A549 (cell line): ENCODE data around the gene CEL. TPM values are rescaled to one million over a fixed set of nuclear protein-coding genes. Genes with fewer than 3 reads are reported as not detected.

ENCODE experiments used
- ATAC-seq, 2 experiments: fragments of 200-7000 bp in 1 of 2; fragments of >200 bp in 1 of 2; cut with Nextera tagmentation in 1 of 2; cut with Tn5 transposase in 1 of 2; 3 replicates each; pipeline versions ENCODE4 v1.8.0 to v1.9.1; 2018 to 2020; ENCODE audit warnings: mild to moderate bottlenecking in 1 of 2, moderate library complexity in 1 of 2
- CTCF ChIA-PET: fragments of 300-600 bp; sonication (Branson Sonifier 250); formaldehyde crosslinking; extraction: SDS; loops from one replicate; lab custom pipeline; 2021; ENCODE audit warnings: antibody characterized with exemption, inconsistent platforms; lab: Yijun Ruan, JAX
- POLR2A ChIA-PET: fragments of 350-600 bp; formaldehyde crosslinking; extraction: SDS; loops from one replicate; lab custom pipeline; 2021; ENCODE audit warnings: antibody characterized with exemption, inconsistent platforms; lab: Yijun Ruan, JAX
- DNase-seq, 2 experiments: peaks; one replicate each; pipeline versions ENCODE4 v3.0.0 to v3.0.0-alpha.2; 2011 to 2016; ENCODE audit warnings: low read depth in 1 of 2, low spot score in 1 of 2
- FAIRE-seq: peaks from 2 replicates; lab custom pipeline; 2011; peaks lifted over from hg19 to GRCh38; lab: Jason Lieb, UNC
- H3K27ac ChIP-seq, 2 experiments: fragments of >200 bp; sonication (Bioruptor Twin); formaldehyde crosslinking; 3 replicates each; pipeline ENCODE4 v1.5.1; 2016 to 2017
- H3K4me1 ChIP-seq: fragments of >200 bp; sonication (Bioruptor Twin); formaldehyde crosslinking; 3 replicates; pipeline ENCODE4 v1.6.1; 2016
- H3K4me2 ChIP-seq: fragments of >200 bp; sonication (Bioruptor Twin); formaldehyde crosslinking; 3 replicates; pipeline ENCODE4 v1.6.1; 2016
- H3K4me3 ChIP-seq: fragments of >200 bp; sonication (Bioruptor Twin); formaldehyde crosslinking; 3 replicates; pipeline ENCODE4 v1.5.1; 2016
- H3K9me3 ChIP-seq: fragments of >200 bp; sonication (Bioruptor Twin); formaldehyde crosslinking; 3 replicates; pipeline ENCODE4 v1.6.1; 2016
- CBX2 ChIP-seq: fragments of 200-600 bp; sonication (generic); IDR thresholded peaks from 2 replicates; pipeline ENCODE4 v1.6.1; 2016; ENCODE audit warnings: low read depth, mild to moderate bottlenecking, borderline replicate concordance
- CBX8 ChIP-seq: fragments of 200-600 bp; sonication (generic); IDR thresholded peaks from 2 replicates; pipeline ENCODE4 v1.6.1; 2016
- ELK1 ChIP-seq: fragments of 150-350 bp; IDR thresholded peaks from 2 replicates; pipeline ENCODE4 v1.6.1; 2014; ENCODE audit warnings: low read depth, mild to moderate bottlenecking, low read length
- FOSL2 ChIP-seq, 2 experiments: fragments of 450-650 bp in 1 of 2; fragments of >200 bp in 1 of 2; sonication (Bioruptor Twin) in 1 of 2; formaldehyde crosslinking; IDR thresholded peaks; 2 replicates each; pipeline versions ENCODE4 v1.5.0 to v1.6.1; 2016 to 2020; ENCODE audit warnings: mild to moderate bottlenecking in 1 of 2, moderate library complexity in 1 of 2
- FOXS1 ChIP-seq: fragments of 250-450 bp; sonication (Bioruptor Pico); IDR thresholded peaks from 2 replicates; pipeline ENCODE4 v1.5.0; 2020; ENCODE audit warnings: mild to moderate bottlenecking, moderate library complexity
- GATA3 ChIP-seq: IDR thresholded peaks from 2 replicates; pipeline ENCODE4 v1.6.1; 2012; ENCODE audit warnings: borderline replicate concordance
- HDAC2 ChIP-seq: fragments of 200-600 bp; sonication (generic); IDR thresholded peaks from 2 replicates; pipeline ENCODE4 v1.6.1; 2016
- HES2 ChIP-seq: fragments of >200 bp; sonication (Bioruptor Twin); formaldehyde crosslinking; IDR thresholded peaks from 2 replicates; pipeline ENCODE4 v1.6.1; 2016
- JUN ChIP-seq, 2 experiments: fragments of >200 bp; sonication (Bioruptor Twin); formaldehyde crosslinking; IDR thresholded peaks; 2 replicates in 1 of 2; 3 replicates in 1 of 2; pipeline ENCODE4 v1.6.1; 2016 to 2017
- MAZ ChIP-seq: fragments of 150-350 bp; IDR thresholded peaks from 2 replicates; pipeline ENCODE4 v1.6.1; 2014; ENCODE audit warnings: antibody characterized with exemption, low read depth, low read length, borderline replicate concordance
- NR3C1 ChIP-seq: fragments of >200 bp; sonication (Bioruptor Twin); formaldehyde crosslinking; IDR thresholded peaks from 3 replicates; pipeline ENCODE4 v1.6.1; 2017
- PBX3 ChIP-seq: IDR thresholded peaks from 2 replicates; pipeline ENCODE4 v1.6.1; 2012
- PHF8 ChIP-seq: fragments of 200-600 bp; sonication (generic); IDR thresholded peaks from 2 replicates; pipeline ENCODE4 v1.6.1; 2016; ENCODE audit warnings: low read depth, mild to moderate bottlenecking, antibody characterized with exemption, moderate library complexity, borderline replicate concordance
- POLR2AphosphoS2 ChIP-seq: conservative IDR thresholded peaks from 2 replicates; pipeline ENCODE4 v1.6.1; 2012; ENCODE audit warnings: low read length, improper control_type of control experiment, inconsistent platforms
- TP53 ChIP-seq: fragments of 250-450 bp; sonication (Bioruptor Pico); IDR thresholded peaks from 2 replicates; pipeline ENCODE4 v1.5.0; 2021; ENCODE audit warnings: mild to moderate bottlenecking, moderate library complexity
- USF2 ChIP-seq: fragments of 450-650 bp; IDR thresholded peaks from 2 replicates; pipeline ENCODE4 v1.6.1; 2014; ENCODE audit warnings: antibody characterized with exemption
- ZSCAN20 ChIP-seq: fragments of 250-450 bp; sonication (Bioruptor Pico); IDR thresholded peaks from 2 replicates; pipeline ENCODE4 v1.8.0; 2022; ENCODE audit warnings: mild to moderate bottlenecking, moderate library complexity
- WGBS: methylation state at CpG from one replicate; pipeline ENCODE4 v1.1.6; 2017; ENCODE audit errors: missing lambda C conversion rate; 5-methylcytosine and 5-hydroxymethylcytosine counted together
- polyA plus RNA-seq, 4 experiments: library from polyadenylated mRNA; depleted of rRNA in 3 of 4; stranded (reverse); fragments of >200 nt; fragmentation: RNase III in 1 of 4; extraction: RNeasy Plus Mini Kit Qiagen cat#74134 plus additional on column Dnase treatment in 1 of 4; gene quantifications; 2 replicates in 3 of 4; 3 replicates in 1 of 4; pipeline ENCODE4 v1.2.3, GENCODE V29; 2011 to 2017

Gene CEL
- polyA plus RNA-seq, 2 of the 4 experiments (the other 2 are of a cell fraction) = 0.23 to 0.68 TPM

- CTCF ChIA-PET = interaction anchor here (0.8 to 30.3 kb wide), 8 partner anchors 12 to 141 kb away, joined by 3 to 1284 read pairs (median 4); no protein-coding TSS in a partner anchor
- POLR2A ChIA-PET = interaction anchor here (0.8 to 2.0 kb wide), 2 partner anchors 30 to 89 kb away, joined by 4 to 8 read pairs; partner anchors contain the start of gene GTF3C5
- no peak for TF ChIP-seq POLR2AphosphoS2
- TF ChIP-seq HES2 = no peak
- TF ChIP-seq FOXS1 (CRISPR knock-in tag) = no peak
- TF ChIP-seq ELK1 = no peak
- TF ChIP-seq PBX3 = no peak
- TF ChIP-seq HDAC2 = no peak
- TF ChIP-seq TP53 = no peak
- TF ChIP-seq GATA3 = no peak
- TF ChIP-seq PHF8 = no peak
- no peak for TF ChIP-seq CBX2
- no peak for TF ChIP-seq NR3C1
- no peak for TF ChIP-seq ZSCAN20 (CRISPR knock-in tag)
- no peak for TF ChIP-seq JUN (IDR thresholded peaks at IDR 0.05)
- no peak for TF ChIP-seq USF2
- no peak for TF ChIP-seq MAZ
- no peak for TF ChIP-seq FOSL2 (IDR thresholded peaks at IDR 0.05)
- TF ChIP-seq FOSL2 (CRISPR knock-in tag; IDR thresholded peaks at IDR 0.05) = no peak
- 92% methylated on average over 16 of the region's 21 CpGs for WGBS
- DNase-seq (no peak), FAIRE-seq (no peak), ATAC-seq (no peak)
- peak overlapping the region; percentile 100; the same call in 1 of the 3 replicates for H3K4me2 ChIP-seq
- H3K4me3 ChIP-seq = no peak overlapping the region
- no peaks in the 10 kb centered on the region for H3K9me3 ChIP-seq
- peaks cover 22% of the 10 kb centered on the region for H3K4me1 ChIP-seq
- H3K27ac ChIP-seq = no peak overlapping the region; a peak in 1 of 6 replicates
Measured at GRCh38 chr9:133119103-133119845, 57.5 kb downstream of the CEL start.

GRCh38 chr9:133119846-133120500, 58.2 kb downstream of the CEL start:
- CTCF ChIA-PET = interaction anchor here (0.8 to 30.3 kb wide), 7 partner anchors 13 to 142 kb away, joined by 3 to 1284 read pairs (median 4); no protein-coding TSS in a partner anchor
- TF ChIP-seq CBX8 = no peak
- FAIRE-seq (no peak), DNase-seq (no peak), ATAC-seq (no peak)
- H3K9me3 ChIP-seq = no peaks in the 10 kb centered on the region
- H3K4me3 ChIP-seq = peak overlapping the region; percentile 94
- H3K27ac ChIP-seq = peak overlapping the region; percentile 80 to 95; a peak in 4 of 6 replicates
- H3K4me1 ChIP-seq = peaks cover 20% of the 10 kb centered on the region
- POLR2A ChIA-PET = interaction anchor here (0.8 to 2.0 kb wide), 3 partner anchors 24 to 89 kb away, joined by 3 to 8 read pairs (median 4); partner anchors contain the start of gene GTF3C5
- peak overlapping the region; percentile 100 for H3K4me2 ChIP-seq
- 83% methylated on average over 18 of the region's 21 CpGs for WGBS
